ENCODE data around the gene SCYL1.

- TF ChIP-seq CTCF (IDR thresholded peaks at IDR 0.05), result no peak
- no peak for TF ChIP-seq EZH2 (IDR thresholded peaks at IDR 0.05)
- no peak for TF ChIP-seq EZH2phosphoT487 (IDR thresholded peaks at IDR 0.05)
These were observed 23.8 kb upstream of the SCYL1 start for GRCh38 chr11:65501186-65501471.

All from neural progenitor cell (in vitro differentiated cells).